ENCODE data around the gene SLC30A4.
"Not testable (repeated sequence)": the region's sequence is repeated elsewhere in the genome, so short reads cannot be mapped to it uniquely, and the experiment has no call there.

The SLC30A4 gene

DNA sequence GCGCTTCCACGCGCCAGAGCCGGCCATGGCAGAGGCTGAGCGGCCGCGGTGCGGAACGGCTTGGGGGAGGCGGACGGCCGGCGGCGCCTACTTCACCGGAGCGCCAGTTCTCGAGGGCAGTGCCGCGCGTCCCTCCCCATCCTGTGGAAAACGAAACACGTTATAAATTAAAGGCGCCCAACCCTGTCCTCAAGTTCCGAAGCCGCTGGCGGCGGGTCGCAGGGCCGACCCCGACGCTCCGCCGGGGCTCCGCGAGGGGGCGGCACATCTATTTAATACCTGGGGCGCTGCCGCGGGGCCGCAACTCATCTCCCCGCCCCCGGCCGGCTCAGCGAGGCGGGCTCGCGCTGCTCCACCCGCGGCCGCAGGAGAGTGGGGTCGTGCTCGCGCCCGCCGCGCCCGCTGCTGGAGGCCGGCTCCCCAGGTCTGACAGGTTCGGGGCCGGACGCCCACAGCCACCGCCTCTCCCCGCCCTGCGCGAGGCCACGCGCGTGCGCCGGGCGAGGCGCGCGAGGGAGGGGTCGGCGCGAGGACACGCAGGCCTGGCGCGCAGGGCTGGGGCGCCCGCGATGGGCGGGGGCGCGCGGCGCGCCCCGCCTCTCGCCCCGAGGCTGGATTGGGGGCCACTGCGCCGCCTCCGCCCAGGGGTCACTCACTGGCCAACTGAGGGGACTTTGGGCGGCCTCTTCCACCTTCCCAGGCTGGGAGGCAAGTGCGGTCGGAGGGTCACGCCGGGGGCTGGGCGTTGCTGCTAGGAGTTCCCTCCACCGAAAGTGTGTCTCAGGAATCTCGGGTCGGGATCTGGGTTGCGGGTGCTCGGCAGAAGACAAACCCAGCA, at the start of gene SLC30A4:
Gene SLC30A4 (minus strand): TSS at position 428 of the 838 bp plus-strand sequence. CDS start 401 bp downstream, at position 27.
- peak; percentile 72 for DNase-seq

GRCh38 chr15:45555934-45556608, 33.5 kb upstream of the SLC30A4 start:
- no peak for DNase-seq

DNA sequence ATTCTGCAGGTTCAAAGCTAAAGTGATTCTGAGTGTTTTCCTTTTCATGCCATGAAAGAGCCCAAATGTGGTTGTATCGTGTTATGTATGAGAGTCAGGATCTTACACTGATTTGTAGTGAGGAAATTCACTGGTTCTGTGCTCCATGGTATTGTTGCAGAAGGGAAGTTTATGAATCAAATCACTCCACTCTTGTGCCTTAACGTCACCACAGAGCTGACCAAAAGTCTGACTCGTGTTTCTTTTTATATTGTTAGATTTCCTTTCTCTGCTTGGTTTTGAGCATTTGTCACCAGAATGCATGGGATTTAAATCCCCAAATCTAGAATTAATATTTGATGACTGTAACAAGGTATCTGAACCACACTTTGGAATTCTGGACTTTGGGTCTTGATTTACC, 29.1 kb upstream of the SLC30A4 start:
- no peak for DNase-seq

DNA sequence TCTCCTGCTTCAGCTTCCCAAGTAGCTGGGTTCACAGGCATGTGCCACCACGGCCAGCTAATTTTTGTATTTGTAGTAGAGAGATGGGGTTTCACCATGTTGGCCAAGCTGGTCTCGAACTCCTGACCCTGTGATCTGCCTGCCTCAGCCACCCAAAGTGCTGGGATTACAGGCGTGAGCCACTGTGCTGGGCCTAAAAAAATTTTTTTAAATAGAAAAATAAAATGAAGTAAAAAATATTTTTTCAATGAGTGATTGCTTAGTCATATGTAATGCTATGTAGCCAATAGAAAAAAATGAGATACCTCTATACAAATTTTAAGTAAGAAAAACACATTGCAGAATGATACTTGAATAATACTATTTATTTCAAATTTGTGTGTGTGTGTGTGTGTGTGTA, 27.9 kb upstream of the SLC30A4 start:
- DNase-seq: no peak

- no peak for DNase-seq
These were observed 27.1 kb upstream of the SLC30A4 start for GRCh38 chr15:45549541-45550220.

DNA sequence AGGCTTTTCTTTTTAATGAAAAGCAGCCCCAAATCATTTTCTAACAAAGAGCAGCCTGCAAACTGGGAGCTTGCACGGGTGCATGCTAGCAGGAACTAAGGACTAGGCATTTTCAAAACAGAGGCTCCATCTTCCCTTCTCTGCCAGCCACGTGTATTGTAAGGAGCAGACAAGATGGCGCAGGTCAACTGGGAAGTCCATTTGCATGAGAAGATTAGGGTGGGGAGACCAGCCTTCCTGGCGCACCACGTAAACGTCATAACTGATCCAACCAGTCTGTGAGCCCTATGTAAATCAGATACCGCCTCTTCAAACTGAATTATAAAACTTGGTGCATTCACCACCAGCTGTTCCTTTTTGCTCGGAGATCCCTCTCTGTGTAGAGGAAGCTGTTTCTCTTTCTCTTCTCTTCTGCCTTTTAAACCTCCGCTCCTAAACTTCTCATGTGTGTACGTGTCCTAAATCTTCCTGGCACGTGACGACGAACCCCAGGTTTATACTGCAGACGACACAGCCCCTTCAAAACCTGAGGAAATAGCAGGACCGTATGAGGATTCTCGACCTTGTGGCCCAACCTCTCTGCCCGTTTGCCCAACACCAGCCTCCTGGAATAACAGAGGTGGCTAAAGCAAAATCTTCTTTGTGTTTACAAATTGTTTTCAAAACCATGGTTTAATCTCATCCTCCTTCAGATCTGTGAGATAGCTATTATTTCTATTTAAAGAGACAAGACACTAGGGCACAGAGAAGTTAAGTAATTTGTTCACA, 26.4 kb upstream of the SLC30A4 start:
- DNase-seq: no peak

GRCh38 chr15:45546789-45547188, 24.2 kb upstream of the SLC30A4 start:
- DNase-seq: no peak

DNA sequence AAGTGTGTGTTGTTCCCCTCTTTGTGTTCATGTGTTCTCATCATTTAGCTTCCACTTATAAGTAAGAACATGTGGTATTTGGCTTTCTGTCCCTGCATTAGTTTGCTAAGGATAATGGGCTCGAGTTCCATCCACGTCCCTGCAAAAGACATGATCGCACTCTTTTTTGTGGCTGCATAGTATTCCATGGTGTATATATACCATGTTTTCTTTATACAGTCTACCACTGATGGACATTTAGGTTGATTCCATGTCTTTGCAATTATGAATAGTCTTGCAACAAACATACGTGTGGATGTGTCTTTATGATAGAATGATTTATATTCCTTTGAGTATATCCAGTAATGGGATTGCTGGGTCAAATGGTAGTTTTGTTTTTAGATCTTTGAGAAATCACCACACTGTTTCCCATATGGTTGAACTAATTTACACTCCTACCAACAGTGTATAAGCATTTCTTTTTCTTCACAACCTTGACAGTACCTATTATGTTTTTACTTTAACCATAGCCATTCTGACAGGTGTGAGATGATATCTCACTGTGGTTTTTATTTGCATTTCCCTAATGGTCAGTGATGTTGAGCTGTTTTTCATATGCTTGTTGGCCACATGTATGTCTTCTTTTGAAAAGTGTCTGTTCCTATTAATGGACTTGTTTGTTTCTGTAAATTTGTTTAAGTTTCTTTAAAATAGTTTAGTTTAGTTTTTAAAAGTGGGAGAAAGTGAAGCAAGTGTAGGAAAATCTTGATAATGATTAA, 21.9 kb upstream of the SLC30A4 start:
- DNase-seq: no peak

DNA sequence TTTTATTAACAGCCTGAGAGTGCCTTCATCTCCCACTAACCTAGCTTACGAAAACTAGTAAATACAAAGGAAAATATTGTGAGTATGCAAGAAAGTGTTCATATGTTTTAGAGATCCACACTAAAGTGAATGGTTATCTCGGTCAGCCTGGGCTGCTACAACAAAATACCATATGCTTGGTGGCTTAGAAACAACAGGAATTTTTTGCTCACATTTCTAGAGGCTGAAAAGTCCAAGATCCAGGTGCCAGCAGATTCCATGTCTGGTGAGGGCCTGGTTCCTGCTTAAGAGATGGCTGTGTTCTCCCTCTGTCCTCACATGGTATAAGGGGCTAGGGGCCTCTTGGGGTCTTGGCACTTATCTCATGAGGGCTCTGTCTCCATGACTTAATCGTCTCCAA, 20.5 kb upstream of the SLC30A4 start:
- DNase-seq: no peak

DNA sequence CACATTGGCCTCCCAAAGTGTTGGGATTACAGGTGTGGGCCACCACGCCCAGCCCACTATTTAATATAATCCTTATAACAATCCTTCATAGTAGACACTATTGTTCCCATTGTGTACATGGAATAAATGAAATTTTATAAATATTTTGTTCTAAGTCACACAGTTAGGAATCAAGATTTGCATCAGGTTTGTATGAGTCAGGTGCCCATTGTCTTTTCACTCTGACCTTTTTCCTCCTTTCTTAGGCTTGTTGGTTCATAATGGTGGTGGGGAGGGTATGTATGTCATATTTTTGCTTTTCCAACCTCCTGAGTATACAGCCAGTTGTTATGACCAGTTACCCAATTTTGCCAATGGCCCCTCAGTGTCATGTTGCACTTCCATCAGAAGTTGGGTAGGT, 18.0 kb upstream of the SLC30A4 start:
- DNase-seq: no peak

DNA sequence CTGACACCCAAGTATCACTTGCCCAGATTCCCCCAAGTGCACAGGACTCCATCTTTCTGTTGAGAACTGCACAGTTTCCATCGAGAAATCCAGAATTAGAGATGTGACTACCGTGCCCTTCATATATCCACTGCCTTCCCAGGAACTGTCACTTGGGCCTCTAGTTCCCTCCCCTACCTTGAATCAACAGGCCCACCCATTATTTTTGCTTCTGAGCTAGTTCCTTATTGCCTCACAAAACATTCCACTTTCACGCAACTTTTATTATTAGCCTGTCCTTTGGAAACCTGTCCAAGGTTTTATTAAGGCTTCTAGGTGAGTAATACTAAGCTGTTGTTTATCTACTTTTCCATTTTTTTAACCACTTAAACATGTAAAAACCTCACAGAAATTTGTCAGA, 17.1 kb upstream of the SLC30A4 start:
- DNase-seq: no peak

GRCh38 chr15:45536934-45537333, 14.4 kb upstream of the SLC30A4 start:
- no peak for DNase-seq

DNA sequence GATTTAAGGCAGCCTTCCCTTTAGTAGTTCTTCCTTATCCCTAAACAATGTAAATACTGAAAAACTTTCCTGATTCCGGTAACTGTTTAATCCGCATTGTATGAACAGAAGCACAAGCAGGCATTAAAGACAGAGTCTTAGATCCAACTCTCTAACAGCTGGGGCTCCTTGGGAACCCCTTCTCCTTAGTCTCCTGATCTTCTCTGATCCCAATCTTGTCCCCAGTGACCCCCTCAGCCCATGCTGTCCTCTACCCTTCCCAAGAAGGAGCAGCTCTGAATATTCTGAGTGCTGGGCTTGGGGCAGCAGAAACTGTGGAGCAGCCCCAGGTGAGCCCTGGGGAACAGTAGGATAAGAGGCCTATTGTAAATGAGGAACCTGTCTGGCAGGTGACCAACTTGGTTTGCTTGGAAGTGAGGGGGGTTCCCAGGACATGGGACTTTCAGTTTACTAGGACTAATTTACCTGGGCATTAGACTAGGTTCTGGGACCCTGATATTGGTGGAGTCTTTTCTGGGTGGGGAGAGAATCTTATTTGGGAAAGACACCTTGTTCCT, 13.0 kb upstream of the SLC30A4 start:
- no peak for DNase-seq

DNA sequence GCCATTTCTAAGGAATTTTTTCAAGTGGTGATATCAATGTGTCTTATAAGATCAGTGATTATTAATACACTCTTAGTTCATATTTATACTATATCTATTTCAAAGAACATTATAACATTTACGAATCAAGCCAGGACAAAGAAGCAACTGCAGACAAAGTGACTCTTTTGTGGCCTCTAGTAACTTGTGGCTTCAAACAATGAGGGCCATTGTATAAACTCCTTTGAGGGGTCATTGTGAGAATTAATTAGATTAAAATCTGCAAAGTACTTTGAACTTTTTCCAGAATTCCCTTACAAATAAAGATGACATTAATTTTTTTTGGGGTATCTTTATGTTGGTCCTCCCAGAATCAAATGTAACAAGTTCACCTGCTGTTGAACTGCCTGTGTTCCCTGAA, 12.3 kb upstream of the SLC30A4 start:
- DNase-seq: no peak

DNA sequence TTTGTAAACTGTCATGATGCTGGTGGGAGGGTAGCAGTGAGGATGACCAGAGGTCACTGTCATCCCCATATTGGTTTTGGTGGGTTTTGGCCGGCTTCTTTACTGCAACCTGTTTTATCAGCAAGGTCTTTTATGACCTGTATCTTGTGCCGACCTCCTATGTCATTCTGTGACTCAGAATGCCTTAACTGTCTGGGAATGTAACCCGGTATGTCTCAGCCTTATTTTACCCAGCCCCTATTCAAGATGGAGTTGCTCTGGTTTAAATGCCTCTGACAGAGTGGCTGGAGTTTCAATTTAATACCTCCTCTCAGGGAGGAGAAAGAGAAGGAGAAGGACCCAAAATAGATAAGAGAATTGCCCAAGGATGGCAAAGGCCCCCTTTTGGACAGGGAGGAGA, 10.3 kb upstream of the SLC30A4 start:
- not testable (repeated sequence) for DNase-seq

- no peak for DNase-seq
These were observed 7.1 kb upstream of the SLC30A4 start for GRCh38 chr15:45529613-45530012.

- no peak for DNase-seq
These were observed 4.5 kb upstream of the SLC30A4 start for GRCh38 chr15:45527086-45527485.

GRCh38 chr15:45523166-45523460, 558 bp upstream of the SLC30A4 start:
- no peak for DNase-seq

- no peak for DNase-seq
These were observed 793 bp downstream of the SLC30A4 start for GRCh38 chr15:45521596-45522327.

- DNase-seq: no peak
These were observed 11.7 kb downstream of the SLC30A4 start for GRCh38 chr15:45510758-45511280.

DNA sequence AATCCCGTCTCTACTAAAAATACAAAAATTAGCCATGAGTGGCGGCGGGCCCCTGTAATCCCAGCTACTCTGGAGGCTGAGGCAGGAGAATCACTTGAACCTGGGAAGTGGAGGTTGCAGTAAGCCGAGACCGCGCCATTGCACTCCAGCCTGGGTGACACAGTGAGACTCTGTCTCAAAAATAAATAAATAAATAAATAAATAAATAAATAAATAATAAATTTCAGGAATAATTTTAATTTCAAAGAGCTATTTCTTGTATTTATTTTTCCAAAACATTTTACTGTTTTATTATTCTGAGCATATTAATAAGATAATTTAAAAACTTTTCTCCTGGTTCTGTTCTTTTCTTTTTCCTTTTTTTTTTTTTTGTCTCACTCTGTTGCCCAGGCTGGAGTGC, 15.4 kb downstream of the SLC30A4 start:
- DNase-seq: not testable (repeated sequence)
